Colonic mucosa (tissue), 4 donors: ENCODE measurements around the gene CDC42BPB. TPM values are rescaled to one million over a fixed set of nuclear protein-coding genes. Genes with fewer than 3 reads are reported as not detected.

Source experiments
- DNase-seq: peaks from one replicate; pipeline ENCODE4 v3.0.0-alpha.2; 2020
- H3K27ac ChIP-seq: fragments of 200-600 bp; one replicate; pipeline ENCODE4 v1.8.0; 2021
- H3K27me3 ChIP-seq: fragments of 200-600 bp; one replicate; pipeline ENCODE4 v1.8.0; 2021
- H3K36me3 ChIP-seq: fragments of 200-600 bp; one replicate; pipeline ENCODE4 v1.8.0; 2021
- H3K4me1 ChIP-seq: fragments of 200-600 bp; one replicate; pipeline ENCODE4 v1.8.0; 2021; ENCODE audit warnings: mild to moderate bottlenecking
- H3K4me3 ChIP-seq: fragments of 200-600 bp; one replicate; pipeline ENCODE4 v1.8.0; 2021
- H3K9ac ChIP-seq, 2 donors: one replicate each; pipeline ENCODE4 v1.7.0; 2013; ENCODE audit warnings: control low read depth in 2 of 2, low read depth in 2 of 2, low read length in 2 of 2
- H3K9me3 ChIP-seq: fragments of 200-600 bp; one replicate; pipeline ENCODE4 v1.8.0; 2021
- intact Hi-C: fragments of 100-400 bp; cut with DNase I; formaldehyde crosslinking; loops from one replicate; pipeline ENCODE4 v1.14.1; 2022
- total RNA-seq, 2 donors: library from RNA; stranded (reverse); fragmentation: NEBNext Ultra II Directional in 1 of 2; extraction: Animal tissue kit (Norgen Biotek cat#: 25700) in 1 of 2; gene quantifications; one replicate each; pipeline ENCODE4 v1.2.1, GENCODE V29; 2021
- TF ChIP-seq, protein P1 (sequence below): fragments of 200-600 bp; IDR thresholded peaks from one replicate; pipeline ENCODE4 v1.8.0; 2022; ENCODE audit warnings: antibody characterized with exemption, mild to moderate bottlenecking
- donor health status: healthy.
- donor health status: DM: no; HTN: no; CAD: no.
- donor health status: DM: no; HTN: no; CAD: no.

Gene CDC42BPB
- total RNA-seq, 2 donors from 2014 or later: 67.9 to 83.8 TPM

DNA sequence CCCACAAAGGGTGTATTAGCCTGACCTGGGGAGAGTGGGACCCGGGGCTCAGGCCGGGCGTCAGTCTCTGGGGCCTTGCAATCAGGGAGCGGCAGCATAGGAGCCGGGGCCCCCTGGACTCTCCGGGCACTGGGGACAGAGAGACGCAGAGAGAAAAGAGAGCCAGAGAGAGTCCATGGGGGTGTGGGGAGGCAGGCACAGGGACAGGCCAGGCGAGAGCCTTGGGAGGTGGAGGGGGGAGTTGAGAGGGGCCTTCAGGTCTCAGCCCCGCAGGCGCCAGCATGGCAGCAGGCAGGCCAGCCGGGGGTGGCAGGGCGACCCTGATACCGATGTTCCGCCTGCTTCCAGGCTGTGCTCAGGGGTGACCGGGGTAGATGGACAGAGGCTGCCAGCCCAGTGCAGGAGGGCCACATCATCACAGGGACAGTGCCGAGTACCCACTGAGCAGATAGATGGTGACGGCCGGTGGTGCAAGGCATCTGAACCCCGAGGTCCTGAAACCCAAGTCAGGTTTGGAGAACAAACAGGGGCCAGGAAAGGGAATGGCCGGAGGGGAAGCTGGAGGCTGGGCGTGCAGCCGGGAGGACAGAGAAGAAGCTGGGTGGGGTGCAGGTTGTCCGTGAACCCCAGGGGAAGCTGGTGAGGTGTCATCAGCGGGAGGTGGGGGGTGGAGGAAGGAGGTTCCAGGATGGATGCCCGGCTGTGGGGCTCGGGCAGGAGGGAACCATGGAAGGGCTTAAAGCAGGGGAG, 40.1 kb upstream of the CDC42BPB start:
- Histone ChIP-seq H3K9ac (no peak overlapping the region), H3K27ac (no peak overlapping the region), H3K27me3 (peaks cover 3% of the 10 kb centered on the region), H3K36me3 (no peaks in the 10 kb centered on the region), H3K4me3 (no peak overlapping the region), H3K4me1 (peaks cover 12% of the 10 kb centered on the region), H3K9me3 (no peaks in the 10 kb centered on the region)
- intact Hi-C loops: no loop called here
- no peak for DNase-seq
- TF ChIP-seq, protein P1, sequence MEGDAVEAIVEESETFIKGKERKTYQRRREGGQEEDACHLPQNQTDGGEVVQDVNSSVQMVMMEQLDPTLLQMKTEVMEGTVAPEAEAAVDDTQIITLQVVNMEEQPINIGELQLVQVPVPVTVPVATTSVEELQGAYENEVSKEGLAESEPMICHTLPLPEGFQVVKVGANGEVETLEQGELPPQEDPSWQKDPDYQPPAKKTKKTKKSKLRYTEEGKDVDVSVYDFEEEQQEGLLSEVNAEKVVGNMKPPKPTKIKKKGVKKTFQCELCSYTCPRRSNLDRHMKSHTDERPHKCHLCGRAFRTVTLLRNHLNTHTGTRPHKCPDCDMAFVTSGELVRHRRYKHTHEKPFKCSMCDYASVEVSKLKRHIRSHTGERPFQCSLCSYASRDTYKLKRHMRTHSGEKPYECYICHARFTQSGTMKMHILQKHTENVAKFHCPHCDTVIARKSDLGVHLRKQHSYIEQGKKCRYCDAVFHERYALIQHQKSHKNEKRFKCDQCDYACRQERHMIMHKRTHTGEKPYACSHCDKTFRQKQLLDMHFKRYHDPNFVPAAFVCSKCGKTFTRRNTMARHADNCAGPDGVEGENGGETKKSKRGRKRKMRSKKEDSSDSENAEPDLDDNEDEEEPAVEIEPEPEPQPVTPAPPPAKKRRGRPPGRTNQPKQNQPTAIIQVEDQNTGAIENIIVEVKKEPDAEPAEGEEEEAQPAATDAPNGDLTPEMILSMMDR: no peak

DNA sequence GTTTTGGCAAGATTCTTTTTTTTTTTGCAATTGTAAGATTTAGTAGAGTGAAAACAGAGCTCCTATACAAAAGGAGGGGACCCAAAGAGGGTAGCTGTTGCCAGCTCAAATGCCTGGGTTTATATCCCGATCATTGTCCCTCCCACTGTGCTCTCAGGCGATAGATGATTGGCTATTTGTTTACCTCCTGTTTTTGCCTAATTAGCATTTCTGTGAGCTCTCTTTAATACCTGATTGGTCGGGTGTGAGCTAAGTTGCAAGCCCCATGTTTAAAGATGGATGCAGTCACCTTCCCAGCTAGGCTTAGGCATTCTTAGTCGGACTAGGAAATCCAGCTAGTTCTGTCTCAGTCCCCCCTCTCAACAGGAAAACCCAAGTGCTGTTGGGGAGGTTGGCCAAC, 39.0 kb upstream of the CDC42BPB start:
- H3K27me3 ChIP-seq: no peaks in the 10 kb centered on the region
- intact Hi-C loops: no loop called here

DNA sequence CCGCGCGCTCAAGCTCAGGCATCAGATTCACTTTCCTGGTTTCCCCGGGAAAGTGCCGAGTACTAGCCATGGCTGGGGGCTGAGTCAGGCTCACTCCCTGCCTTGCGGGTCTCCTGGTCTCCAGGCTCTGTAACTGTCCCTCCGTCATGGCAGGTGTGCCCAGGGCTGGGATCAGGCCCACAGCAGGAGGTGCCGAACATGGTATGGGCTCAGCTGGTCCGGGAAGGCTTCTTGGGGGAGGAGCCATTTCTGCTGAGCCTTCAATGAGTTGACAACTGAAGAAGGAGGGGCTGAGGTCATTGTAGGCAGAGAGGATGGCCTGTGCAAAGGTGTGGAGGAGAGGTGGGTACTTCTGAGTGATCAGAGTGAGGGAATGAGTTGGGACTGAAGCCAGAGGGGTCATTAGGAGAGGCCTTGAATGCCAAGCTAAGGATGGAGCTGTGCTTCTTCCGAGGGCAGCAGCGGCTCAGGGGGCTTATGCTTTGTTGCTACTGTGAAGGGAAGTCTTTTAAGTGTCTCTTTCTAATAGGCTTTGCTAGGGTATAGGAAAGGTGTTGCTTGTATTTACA, 37.9 kb upstream of the CDC42BPB start:
- H3K9me3 ChIP-seq: no peaks in the 10 kb centered on the region
- peak overlapping the region; percentile 76 to 82 for H3K9ac ChIP-seq
- peak; percentile 74 for DNase-seq
- peak overlapping the region; percentile 81 for H3K27ac ChIP-seq
- intact Hi-C loops: no loop called here
- peaks cover 20% of the 10 kb centered on the region for H3K4me1 ChIP-seq
- H3K27me3 ChIP-seq: no peaks in the 10 kb centered on the region
- H3K4me3 ChIP-seq: peak overlapping the region; percentile 24
- no peaks in the 10 kb centered on the region for H3K36me3 ChIP-seq
- TF ChIP-seq, protein P1: no peak

More for the DNA sequence above, 39.0 kb upstream of the CDC42BPB start:
- no peaks in the 10 kb centered on the region for H3K36me3 ChIP-seq
- no peak overlapping the region for H3K27ac ChIP-seq
- no peaks in the 10 kb centered on the region for H3K9me3 ChIP-seq
- H3K9ac ChIP-seq: no peak overlapping the region
- H3K4me1 ChIP-seq: peaks cover 18% of the 10 kb centered on the region
- no peak overlapping the region for H3K4me3 ChIP-seq
- TF ChIP-seq, protein P1: no peak
- no peak for DNase-seq

DNA sequence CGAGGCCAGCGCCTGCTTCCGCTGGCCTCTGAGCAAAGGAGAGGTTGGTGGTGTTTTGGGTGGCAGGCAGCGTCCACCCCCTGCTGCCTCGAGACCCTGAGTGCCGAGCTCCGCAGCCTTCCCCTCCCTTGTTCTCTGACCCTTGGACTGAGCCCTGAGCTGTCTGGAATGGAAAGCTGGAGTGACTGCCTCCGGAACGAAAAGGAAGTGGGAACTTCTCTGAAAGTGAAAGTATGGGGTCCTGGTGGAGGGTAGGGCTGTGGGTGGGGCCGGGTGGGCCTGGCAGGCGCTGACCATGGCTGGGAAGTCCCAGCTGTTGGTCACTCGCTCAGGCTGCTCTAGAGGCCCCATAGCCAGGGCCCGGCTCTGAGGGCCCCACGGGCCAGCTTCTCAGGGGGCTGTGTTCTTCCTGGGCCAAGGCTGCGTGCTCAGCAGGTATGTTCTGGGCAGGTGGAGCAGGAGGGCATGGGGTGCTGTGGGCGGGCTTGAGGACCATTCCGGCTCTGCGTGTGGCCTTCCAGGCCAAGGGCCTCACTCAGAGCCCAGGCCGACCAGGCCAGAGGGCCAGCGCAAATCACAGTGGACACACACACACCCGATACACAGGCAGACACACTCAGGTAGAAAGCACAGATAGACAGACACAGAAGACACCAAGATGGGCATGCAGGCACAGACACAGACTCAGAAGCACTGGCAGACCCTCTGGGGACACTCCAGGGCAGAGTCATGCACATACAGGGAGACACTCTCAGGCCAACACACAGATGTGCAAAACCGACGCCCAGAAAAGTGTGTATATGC, 37.3 kb upstream of the CDC42BPB start, which contains the start of gene EXOC3L4:
Gene EXOC3L4 (plus strand): TSS at position 320 of the 804 bp plus-strand sequence. CDS start 5,495 bp downstream, outside the sequence.
- peak within 1 kb of the TSS; percentile 81 for H3K27ac ChIP-seq
- H3K4me3 ChIP-seq: peak within 1 kb of the TSS; percentile 24
- H3K9me3 ChIP-seq: no peaks in the 10 kb centered on the region
- peaks cover 20% of the 10 kb centered on the region for H3K4me1 ChIP-seq
- no peaks in the 10 kb centered on the region for H3K36me3 ChIP-seq
- H3K9ac ChIP-seq: peak within 1 kb of the TSS; percentile 76 to 82
- peak; percentile 81 for DNase-seq
- H3K27me3 ChIP-seq: no peaks in the 10 kb centered on the region
- TF ChIP-seq, protein P1: no peak
- intact Hi-C loops: no loop called here

DNA sequence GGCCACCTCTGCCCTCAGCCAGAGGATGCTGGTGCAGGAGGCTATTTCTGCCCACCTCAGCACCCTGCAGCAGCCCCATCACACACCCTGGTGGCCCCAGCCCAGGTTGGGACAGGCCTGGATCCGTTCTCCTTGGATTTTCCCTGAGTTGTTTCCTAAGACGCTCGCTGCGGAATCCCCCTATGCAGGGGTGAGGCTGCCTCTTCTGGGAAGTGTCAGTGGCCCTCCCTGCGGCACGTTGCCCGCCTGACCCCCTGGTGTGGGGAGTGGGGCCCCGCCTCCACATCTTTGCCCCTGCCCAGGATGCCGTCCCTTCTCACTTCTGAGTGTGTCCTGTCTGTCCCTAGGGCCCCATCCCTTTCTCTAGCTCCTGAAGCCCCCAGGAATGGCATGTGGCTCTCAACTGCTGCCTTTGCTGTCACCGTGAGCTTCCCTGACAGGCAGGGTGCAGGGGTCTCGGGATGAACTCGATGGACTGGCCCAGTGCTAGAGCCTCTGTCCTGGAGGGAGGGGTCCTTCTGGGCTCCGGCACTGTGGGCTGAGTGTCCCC, 36.6 kb upstream of the CDC42BPB start:
- intact Hi-C loops: no loop called here
- H3K9ac ChIP-seq: peak overlapping the region; percentile 54 to 82
- TF ChIP-seq, protein P1: no peak
- peaks cover 20% of the 10 kb centered on the region for H3K4me1 ChIP-seq
- no peaks in the 10 kb centered on the region for H3K9me3 ChIP-seq
- peak overlapping the region; percentile 81 for H3K27ac ChIP-seq
- H3K36me3 ChIP-seq: no peaks in the 10 kb centered on the region
- no peaks in the 10 kb centered on the region for H3K27me3 ChIP-seq
- H3K4me3 ChIP-seq: peak overlapping the region; percentile 24
- no peak for DNase-seq
